ENCODE results near the gene TRIM5. TPM values are rescaled to one million over a fixed set of nuclear protein-coding genes. Genes with fewer than 3 reads are reported as not detected.

TRIM5 gene
- total and polyA plus RNA-seq, 2 experiments from 2014 or later: 20.8 to 21.0 TPM

- Histone ChIP-seq H3K4me2 (no peak overlapping the region), H3K79me2 (replicated peaks; ENCODE audit: insufficient read depth) (no peaks in the 10 kb centered on the region), H3K4me1 (ENCODE audit: insufficient read depth) (no peaks in the 10 kb centered on the region), H3K27me3 (ENCODE audit: insufficient read depth) (no peaks in the 10 kb centered on the region), H3K9me2 (ENCODE audit: insufficient read depth) (no peaks in the 10 kb centered on the region), H4K20me1 (replicated peaks; ENCODE audit: insufficient read depth) (peaks cover 3% of the 10 kb centered on the region; the same call in 1 of the 2 replicates), H3K4me3 (no peak overlapping the region), H3K27ac (ENCODE audit: low read depth) (no peak overlapping the region), H3F3A (replicated peaks; ENCODE audit: low read depth) (no peaks in the 10 kb centered on the region), H3K36me3 (ENCODE audit: insufficient read depth) (peaks cover 7% of the 10 kb centered on the region; the same call in 1 of the 2 replicates), H2AFZ (no peak overlapping the region)
- peaks cover 18% of the 10 kb centered on the region; the same call in 2 of the 3 replicates for H3K36me3 Mint-ChIP-seq (ENCODE audit: low read depth)
- TF ChIP-seq ZNF462 (CRISPR knock-in tag; IDR thresholded peaks at IDR 0.05): no peak
- no peak for TF ChIP-seq JUNB (IDR thresholded peaks at IDR 0.05; ENCODE audit: unreplicated experiment)
- no peak for TF ChIP-seq NANOG (IDR thresholded peaks at IDR 0.05; ENCODE audit: borderline replicate concordance)
- no peak for TF ChIP-seq ZNF114 (CRISPR knock-in tag; IDR thresholded peaks at IDR 0.05)
- TF ChIP-seq REST (IDR thresholded peaks at IDR 0.05; ENCODE audit: unreplicated experiment): no peak
- no peak for TF ChIP-seq ZNF331 (CRISPR knock-in tag; IDR thresholded peaks at IDR 0.05; ENCODE audit: low read depth)
- no peak for TF ChIP-seq STAT1 (IDR thresholded peaks at IDR 0.05; ENCODE audit: unreplicated experiment)
- no peak for TF ChIP-seq POLR2AphosphoS5 (IDR thresholded peaks at IDR 0.05; ENCODE audit: low read depth)
- no peak for TF ChIP-seq CREB1 (CRISPR knock-in tag; IDR thresholded peaks at IDR 0.05; ENCODE audit: low read depth)
- no peak for TF ChIP-seq EZH2phosphoT487 (IDR thresholded peaks at IDR 0.05; ENCODE audit: unreplicated experiment)
- TF ChIP-seq ETS1 (IDR thresholded peaks at IDR 0.05): no peak
- TF ChIP-seq CTCF (conservative IDR thresholded peaks at IDR 0.05; ENCODE audit: low read depth in 2 of 2): no peak
- no peak for TF ChIP-seq EZH2 (IDR thresholded peaks at IDR 0.05; ENCODE audit: low read depth, unreplicated experiment)
- ATAC-seq (no peak), DNase-seq (ENCODE audit: low spot score) (no peak)
- H3K9me3 Mint-ChIP-seq: no peaks in the 10 kb centered on the region
- no peak overlapping the region for H3K27ac Mint-ChIP-seq
- H3K27me3 Mint-ChIP-seq (ENCODE audit: insufficient read depth, low read depth, poor library complexity): no peaks in the 10 kb centered on the region
- no peaks in the 10 kb centered on the region for H3K4me1 Mint-ChIP-seq
- H3K4me3 Mint-ChIP-seq: no peak overlapping the region
Observed at GRCh38 chr11:5665746-5666401, 19.0 kb downstream of the TRIM5 start.
